ENCODE results near the gene SASH3. TPM values are rescaled to one million over a fixed set of nuclear protein-coding genes. Genes with fewer than 3 reads are reported as not detected.
"Not testable (repeated sequence)": the region's sequence is repeated elsewhere in the genome, so short reads cannot be mapped to it uniquely, and the experiment has no call there.

The SASH3 gene
- total and polyA plus RNA-seq, 2 experiments from 2014 or later, result 0.06 TPM; not detected in 1

DNA sequence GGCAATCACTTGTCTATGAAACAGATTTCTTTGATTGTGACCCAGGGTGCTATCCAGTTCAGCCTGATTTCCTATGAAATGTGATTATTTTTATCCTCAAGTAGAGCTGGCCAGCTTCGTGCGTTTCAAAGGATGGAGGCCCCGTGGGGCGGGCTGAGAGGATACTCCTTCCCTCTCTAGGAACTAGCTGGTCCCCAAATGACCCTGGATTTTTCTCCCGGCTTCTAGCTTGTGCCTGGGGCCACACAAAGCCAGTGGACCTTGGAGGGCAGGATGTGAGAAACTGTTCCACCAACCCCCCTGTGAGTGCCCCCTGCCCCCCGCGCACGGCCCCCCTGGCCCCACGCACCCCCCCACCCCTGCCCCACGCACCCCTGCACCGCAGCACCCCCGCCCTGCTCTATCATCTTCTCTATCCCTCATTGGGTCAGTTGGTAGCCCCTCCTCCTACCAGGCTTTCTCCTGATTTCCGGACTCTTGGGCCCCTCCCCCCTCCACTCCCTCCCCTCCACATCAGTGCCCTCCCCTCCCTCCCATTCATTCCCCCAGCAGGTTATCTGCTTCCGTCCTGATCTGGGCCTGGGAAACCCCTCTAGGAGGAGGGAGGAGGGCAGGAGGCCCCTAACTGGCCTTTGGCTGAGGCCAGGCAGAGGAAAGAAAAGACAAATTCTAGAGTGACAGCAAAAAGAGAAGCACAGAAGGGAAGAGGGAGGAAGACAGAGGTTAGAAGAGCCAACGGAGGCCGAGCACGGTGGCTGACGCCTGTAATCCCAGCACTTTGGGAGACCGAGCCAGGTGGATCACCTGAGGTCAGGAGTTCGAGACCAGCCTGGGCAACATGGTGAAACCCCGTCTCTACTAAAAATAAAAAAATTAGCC is 37.6 kb upstream of the SASH3 start:
- no peak for TF ChIP-seq EZH2 (IDR thresholded peaks at IDR 0.05; ENCODE audit: insufficient read depth, poor library complexity, severe bottlenecking)
- Histone ChIP-seq H3K27ac (no peak overlapping the region), H3K36me3 (ENCODE audit: low read depth) (no peaks in the 10 kb centered on the region), H3K9me3 (ENCODE audit: low read depth) (no peaks in the 10 kb centered on the region), H3K4me2 (ENCODE audit: unreplicated experiment) (no peak overlapping the region), H4K20me1 (ENCODE audit: insufficient read depth) (no peaks in the 10 kb centered on the region), H3K27me3 (replicated peaks; ENCODE audit: insufficient read depth) (no peaks in the 10 kb centered on the region), H3K79me2 (ENCODE audit: insufficient read depth) (no peaks in the 10 kb centered on the region), H3K4me3 (no peak overlapping the region), H3K9me2 (ENCODE audit: insufficient read depth) (no peaks in the 10 kb centered on the region), H3K4me1 (ENCODE audit: insufficient read depth) (peaks cover 14% of the 10 kb centered on the region), H3K9ac (no peak overlapping the region), H2AFZ (no peak overlapping the region), H3F3A (ENCODE audit: insufficient read depth) (0 out of 2 replicates have a peak, but pooled peaks cover 4% of the 10 kb centered on the region)
- 52 to 70% methylated on average over 11 to 20 of the region's 21 CpGs for WGBS, 2 experiments (ENCODE audit: low coverage in 1 of 2, low lambda C conversion rate in 2 of 2, missing lambda C conversion rate in 2 of 2)
- in situ Hi-C loops (cut with MboI), result no loop called here
- no peak for DNase-seq

DNA sequence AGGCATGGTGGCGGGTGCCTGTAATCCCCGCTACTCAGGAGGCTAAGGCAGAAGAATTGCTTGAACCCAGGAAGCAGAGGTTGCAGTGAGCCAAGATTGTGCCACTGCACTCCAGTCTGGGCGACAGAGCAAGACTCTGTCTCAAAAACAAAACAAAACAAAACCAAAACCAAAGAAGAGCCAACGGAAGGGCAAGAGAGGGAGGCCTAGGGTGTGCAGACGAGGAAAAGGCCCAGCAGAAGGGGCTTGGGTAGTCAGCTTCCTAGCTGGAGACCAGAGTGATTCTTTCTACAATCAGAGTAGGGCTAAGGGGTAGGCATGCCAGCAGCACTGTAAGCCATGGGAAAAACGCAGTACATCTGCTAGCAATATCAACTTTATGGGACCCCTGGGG is 37.0 kb upstream of the SASH3 start:
- peaks cover 15% of the 10 kb centered on the region for H3K4me1 ChIP-seq (ENCODE audit: insufficient read depth)
- WGBS, 2 experiments (ENCODE audit: low coverage in 1 of 2, low lambda C conversion rate in 2 of 2, missing lambda C conversion rate in 2 of 2), result 69 to 71% methylated on average over 4 to 6 of the region's 6 CpGs
- H3K9me3 ChIP-seq (ENCODE audit: low read depth); H3K4me2 ChIP-seq (ENCODE audit: unreplicated experiment); DNase-seq; H3K79me2 ChIP-seq (ENCODE audit: insufficient read depth); H3K9ac ChIP-seq; H3K27ac ChIP-seq; H3K27me3 ChIP-seq (replicated peaks; ENCODE audit: insufficient read depth); H3K4me3 ChIP-seq; H4K20me1 ChIP-seq (ENCODE audit: insufficient read depth); H3K9me2 ChIP-seq (ENCODE audit: insufficient read depth); in situ Hi-C loops (cut with MboI); H3F3A ChIP-seq (ENCODE audit: insufficient read depth); H3K36me3 ChIP-seq (ENCODE audit: low read depth); H2AFZ ChIP-seq: not testable (repeated sequence)

DNA sequence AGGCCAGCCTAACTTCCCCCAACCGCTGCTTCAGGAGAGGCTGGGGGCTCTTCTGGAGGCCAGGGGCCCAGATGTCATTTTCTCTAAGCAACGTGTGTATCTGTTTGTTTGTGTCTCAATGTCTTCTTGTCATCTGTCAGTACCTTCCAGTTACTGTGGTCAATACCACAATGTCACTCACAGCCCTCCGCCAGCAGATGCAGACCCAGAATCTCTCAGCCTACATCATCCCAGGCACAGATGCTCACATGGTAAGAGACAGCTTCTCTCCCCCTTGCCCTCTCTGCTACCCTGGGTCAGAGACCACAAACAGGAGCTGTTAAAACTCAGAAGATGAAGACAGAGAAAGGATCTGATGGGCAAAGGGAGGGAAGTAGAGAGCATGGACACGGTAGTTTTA is 35.9 kb upstream of the SASH3 start:
- no peaks in the 10 kb centered on the region for H4K20me1 ChIP-seq (ENCODE audit: insufficient read depth)
- H3F3A ChIP-seq (ENCODE audit: insufficient read depth), result peaks cover 8% of the 10 kb centered on the region
- H2AFZ ChIP-seq, result no peak overlapping the region
- no peaks in the 10 kb centered on the region for H3K9me3 ChIP-seq (ENCODE audit: low read depth)
- H3K9me2 ChIP-seq (ENCODE audit: insufficient read depth), result no peaks in the 10 kb centered on the region
- 70 to 79% methylated on average over 4 of the region's 4 CpGs for WGBS, 2 experiments (ENCODE audit: low coverage in 1 of 2, low lambda C conversion rate in 2 of 2, missing lambda C conversion rate in 2 of 2)
- H3K27ac ChIP-seq, result no peak overlapping the region
- DNase-seq, result no peak
- H3K4me1 ChIP-seq (ENCODE audit: insufficient read depth), result peaks cover 14% of the 10 kb centered on the region; the same call in 1 of the 2 replicates
- H3K4me3 ChIP-seq, result no peak overlapping the region
- no peaks in the 10 kb centered on the region for H3K79me2 ChIP-seq (ENCODE audit: insufficient read depth)
- H3K4me2 ChIP-seq (ENCODE audit: unreplicated experiment), result no peak overlapping the region
- in situ Hi-C loops (cut with MboI), result no loop called here
- no peaks in the 10 kb centered on the region for H3K27me3 ChIP-seq (replicated peaks; ENCODE audit: insufficient read depth)
- H3K36me3 ChIP-seq (ENCODE audit: low read depth), result no peaks in the 10 kb centered on the region
- TF ChIP-seq EZH2 (IDR thresholded peaks at IDR 0.05; ENCODE audit: insufficient read depth, poor library complexity, severe bottlenecking), result no peak
- TF ChIP-seq EZH2phosphoT487 (IDR thresholded peaks at IDR 0.05; ENCODE audit: insufficient read depth, low read depth), result no peak
- no peak overlapping the region for H3K9ac ChIP-seq

DNA sequence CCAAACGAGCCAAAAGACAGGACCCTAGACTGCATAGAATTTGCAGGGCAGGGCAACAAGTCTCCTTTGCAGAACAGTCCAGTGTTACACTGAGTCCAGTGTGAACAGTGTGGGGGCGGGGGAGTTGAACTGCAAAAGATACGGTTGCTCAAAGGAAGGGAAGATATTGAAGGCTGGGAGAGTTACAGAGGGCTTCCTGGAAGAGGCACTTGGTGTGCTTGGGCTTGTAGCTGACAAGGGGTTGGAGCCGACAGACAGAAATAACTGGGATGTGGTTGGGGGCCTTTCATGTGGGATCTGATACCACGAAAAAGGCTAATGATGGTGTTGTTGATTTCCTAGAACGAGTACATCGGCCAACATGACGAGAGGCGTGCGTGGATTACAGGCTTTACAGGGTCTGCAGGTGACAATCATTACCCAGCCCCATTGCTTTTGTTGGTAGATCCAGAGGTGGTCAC is 34.9 kb upstream of the SASH3 start:
- Histone ChIP-seq H3K4me1 (ENCODE audit: insufficient read depth) (peaks cover 12% of the 10 kb centered on the region; the same call in 1 of the 2 replicates), H3K27ac (no peak overlapping the region), H3K4me3 (no peak overlapping the region), H3K4me2 (ENCODE audit: unreplicated experiment) (no peak overlapping the region), H3K9me3 (ENCODE audit: low read depth) (no peaks in the 10 kb centered on the region), H4K20me1 (ENCODE audit: insufficient read depth) (no peaks in the 10 kb centered on the region), H3F3A (ENCODE audit: insufficient read depth) (peaks cover 16% of the 10 kb centered on the region), H3K36me3 (ENCODE audit: low read depth) (no peaks in the 10 kb centered on the region), H3K9ac (no peak overlapping the region), H3K79me2 (ENCODE audit: insufficient read depth) (no peaks in the 10 kb centered on the region), H3K9me2 (ENCODE audit: insufficient read depth) (no peaks in the 10 kb centered on the region), H2AFZ (no peak overlapping the region), H3K27me3 (replicated peaks; ENCODE audit: insufficient read depth) (no peaks in the 10 kb centered on the region)
- no peak for DNase-seq
- in situ Hi-C loops (cut with MboI), result no loop called here
- no peak for TF ChIP-seq EZH2phosphoT487 (IDR thresholded peaks at IDR 0.05; ENCODE audit: insufficient read depth, low read depth)
- no peak for TF ChIP-seq EZH2 (IDR thresholded peaks at IDR 0.05; ENCODE audit: insufficient read depth, poor library complexity, severe bottlenecking)
- WGBS, 2 experiments (ENCODE audit: low coverage in 1 of 2, low lambda C conversion rate in 2 of 2, missing lambda C conversion rate in 2 of 2), result 79 to 80% methylated on average over 10 of the region's 10 CpGs

Measured in GM23248 (cell line).